Measurements from ENCODE around the gene ARNT2.

Gene ARNT2

GRCh38 chr15:80442728-80443403, 38.7 kb downstream of the ARNT2 start:
- DNase-seq, result no peak

GRCh38 chr15:80444680-80445251, 40.6 kb downstream of the ARNT2 start:
- no peak for DNase-seq

- no peak for DNase-seq
Observed at GRCh38 chr15:80445300-80446041, 41.3 kb downstream of the ARNT2 start.

- peak; percentile 6 for DNase-seq
Observed at GRCh38 chr15:80447077-80447476, 42.9 kb downstream of the ARNT2 start.

- DNase-seq, result no peak
Observed at GRCh38 chr15:80449825-80450224, 45.6 kb downstream of the ARNT2 start.

GRCh38 chr15:80450811-80451321, 46.7 kb downstream of the ARNT2 start:
- no peak for DNase-seq

- DNase-seq, result peak; percentile 4
Observed at GRCh38 chr15:80452166-80452565, 48.0 kb downstream of the ARNT2 start.

- no peak for DNase-seq
Observed at GRCh38 chr15:80455051-80455648, 51.0 kb downstream of the ARNT2 start.

- DNase-seq, result peak; percentile 39
Observed at GRCh38 chr15:80455668-80456442, 51.7 kb downstream of the ARNT2 start.

GRCh38 chr15:80456517-80457492, 52.6 kb downstream of the ARNT2 start:
- no peak for DNase-seq

- no peak for DNase-seq
Observed at GRCh38 chr15:80457896-80458295, 53.7 kb downstream of the ARNT2 start.

GRCh38 chr15:80458580-80458979, 54.4 kb downstream of the ARNT2 start:
- no peak for DNase-seq

- DNase-seq, result no peak
Observed at GRCh38 chr15:80459380-80459779, 55.2 kb downstream of the ARNT2 start.

- no peak for DNase-seq
Observed at GRCh38 chr15:80459818-80460217, 55.6 kb downstream of the ARNT2 start.

GRCh38 chr15:80461356-80462095, 57.3 kb downstream of the ARNT2 start:
- DNase-seq, result no peak

GRCh38 chr15:80462111-80462510, 57.9 kb downstream of the ARNT2 start:
- no peak for DNase-seq

GRCh38 chr15:80462836-80463512, 58.8 kb downstream of the ARNT2 start:
- no peak for DNase-seq

- DNase-seq, result peak; percentile 1
Observed at GRCh38 chr15:80464951-80465625, 60.9 kb downstream of the ARNT2 start.

- no peak for DNase-seq
Observed at GRCh38 chr15:80465626-80466005, 61.4 kb downstream of the ARNT2 start.

GRCh38 chr15:80466543-80466942, 62.4 kb downstream of the ARNT2 start:
- no peak for DNase-seq

Measured in NCI-H345 (cell line).